GM18519 (cell line): Measurements from ENCODE around the gene ACOX3.
"Not testable (repeated sequence)": the region's sequence is repeated elsewhere in the genome, so short reads cannot be mapped to it uniquely, and the experiment has no call there.

Experiments
- ATAC-seq: cut with Tn5 transposase; IDR thresholded peaks from one replicate; pipeline ENCODE4 v1.9.1; 2021; ENCODE audit warnings: mild to moderate bottlenecking, moderate library complexity; ENCODE audit not compliant: unreplicated experiment, low FRiP score

Gene ACOX3

DNA sequence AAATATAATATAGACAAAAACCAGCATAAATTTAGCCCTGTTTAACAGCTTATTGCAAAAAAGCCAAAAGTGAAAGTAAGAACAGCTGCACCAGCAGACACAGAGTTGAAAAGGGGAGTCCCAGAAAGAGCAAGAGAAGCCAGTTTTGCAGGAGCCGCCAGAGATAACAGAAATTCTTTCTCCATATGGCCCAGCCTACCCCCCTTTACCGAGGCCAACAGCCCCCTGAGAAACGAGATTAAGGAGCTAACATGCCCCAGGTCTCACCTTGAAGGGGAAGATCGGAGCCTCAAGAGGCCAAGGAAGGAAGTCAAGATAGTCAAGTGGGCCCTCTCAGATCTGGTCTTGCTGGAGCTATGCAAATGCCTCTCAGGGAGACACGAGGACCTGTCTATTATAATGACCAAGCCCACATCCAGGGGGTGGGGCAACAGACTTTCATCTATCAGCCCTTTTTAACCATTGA is 4.8 kb downstream of the ACOX3 start:
- no peak for ATAC-seq

DNA sequence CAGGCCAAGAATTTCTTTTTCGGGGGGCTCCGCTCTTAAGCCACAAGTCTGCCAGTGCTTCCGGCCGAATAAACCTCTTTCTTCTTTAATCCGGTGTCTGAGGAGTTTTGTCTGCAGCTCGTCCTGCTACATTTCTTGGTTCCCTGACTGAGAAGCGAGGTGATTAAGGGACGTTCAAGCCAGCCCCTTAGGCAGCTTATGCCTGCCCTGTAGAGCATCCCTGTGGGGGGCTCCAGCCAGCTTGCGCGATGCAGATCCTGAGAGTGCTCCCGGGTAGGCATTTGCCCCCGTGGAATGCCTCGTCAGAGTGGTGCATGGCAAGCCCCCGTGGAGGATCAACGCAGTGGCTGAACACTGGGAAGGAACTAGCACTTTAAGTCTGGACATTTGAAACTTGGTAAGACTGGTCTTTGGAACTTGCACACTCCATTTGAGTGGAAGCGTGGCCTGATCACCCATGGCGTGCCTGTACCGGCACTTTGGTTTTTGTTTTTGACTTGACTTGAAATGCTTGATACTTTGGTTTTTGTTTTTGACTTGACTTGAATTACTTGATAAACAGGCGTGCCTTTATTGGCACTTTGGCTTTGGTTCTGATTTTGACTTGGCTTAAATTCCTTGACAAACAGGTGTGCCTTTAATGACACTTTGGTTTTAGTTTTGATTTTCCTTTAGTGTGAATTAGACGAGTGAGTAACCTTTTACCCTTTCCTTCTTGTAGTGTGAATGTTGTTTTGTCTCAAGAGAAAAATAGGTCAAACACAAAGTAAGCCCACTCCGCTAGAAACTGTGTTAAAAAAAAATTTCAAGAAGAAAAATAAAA is 6.1 kb downstream of the ACOX3 start:
- ATAC-seq, result no peak

DNA sequence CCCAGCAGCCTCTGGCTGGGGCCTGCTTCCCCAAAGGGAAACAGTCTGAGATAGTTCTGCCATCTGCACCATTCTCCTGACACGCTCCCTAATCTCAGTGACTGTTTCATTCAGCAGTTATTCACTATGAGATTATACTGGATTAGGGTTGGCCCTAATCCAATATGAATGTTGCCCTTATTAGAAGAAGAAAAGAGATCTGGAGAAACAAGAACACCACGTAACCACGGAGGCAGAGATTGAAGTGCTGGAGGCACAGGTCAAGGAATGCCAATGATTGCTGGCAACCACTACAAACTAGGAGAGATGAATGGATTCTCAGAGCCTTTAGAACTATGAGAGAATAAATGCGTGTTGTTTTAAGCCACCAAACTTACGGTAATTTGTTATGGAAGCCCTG is 7.4 kb downstream of the ACOX3 start:
- no peak for ATAC-seq

DNA sequence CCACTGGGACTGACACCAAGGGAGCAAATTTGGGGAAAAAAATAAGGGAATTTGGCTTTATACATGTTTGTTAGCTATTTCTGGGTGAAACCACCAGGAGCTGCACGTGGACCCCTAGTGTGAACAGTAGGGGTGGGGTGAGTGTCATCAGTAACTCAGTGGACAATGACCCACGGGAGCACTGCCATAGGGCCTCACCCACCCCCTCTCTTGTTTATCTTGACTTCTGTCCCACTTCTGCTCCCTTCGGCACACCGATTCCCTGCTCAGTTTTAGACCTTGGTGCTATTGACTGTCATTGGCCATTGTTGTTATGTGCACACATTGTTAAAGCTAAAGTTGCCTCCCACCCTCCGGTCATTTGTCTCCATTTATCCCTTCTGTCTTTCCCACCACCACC is 9.0 kb downstream of the ACOX3 start:
- ATAC-seq, result no peak

DNA sequence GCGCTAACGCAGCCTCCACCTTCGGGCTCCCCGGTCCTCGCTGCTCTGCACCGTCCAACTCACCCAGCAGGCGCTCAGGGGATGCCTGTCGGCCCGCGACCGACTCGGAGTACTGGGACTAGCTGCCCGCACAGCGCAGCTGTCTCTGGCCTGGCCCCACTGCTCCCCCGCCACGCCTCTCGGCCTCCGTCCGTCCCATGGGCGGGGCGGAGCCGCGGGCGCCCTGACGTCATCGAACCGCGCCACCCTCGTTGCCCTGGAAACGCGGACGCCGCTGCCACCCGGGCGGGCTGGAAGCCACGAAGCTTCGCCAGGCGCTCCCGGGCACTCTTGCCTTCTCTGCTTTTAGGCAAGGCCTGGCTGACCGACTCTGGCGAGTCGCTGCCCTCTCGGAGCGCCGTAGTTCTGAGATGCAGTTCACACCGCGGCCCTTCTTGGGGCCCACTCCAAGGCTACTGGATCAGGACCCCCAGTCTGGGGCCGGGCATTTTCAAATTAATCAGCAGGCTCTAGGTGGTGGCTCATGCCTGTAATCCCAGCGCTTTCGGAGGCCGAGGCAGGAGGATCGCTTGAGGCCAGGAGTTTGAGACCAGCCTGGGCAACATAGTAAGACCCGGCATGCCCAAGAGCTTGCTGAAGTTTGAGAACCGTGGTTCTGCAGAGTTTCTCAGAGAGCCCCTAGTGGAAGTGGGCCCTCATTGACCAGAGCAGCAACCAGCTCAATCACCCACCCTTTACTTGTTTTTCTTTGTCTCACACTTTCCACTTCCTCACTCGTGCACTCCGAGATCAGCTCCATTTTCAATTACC is 12.0 kb downstream of the ACOX3 start:
- ATAC-seq, result peak; percentile 90

DNA sequence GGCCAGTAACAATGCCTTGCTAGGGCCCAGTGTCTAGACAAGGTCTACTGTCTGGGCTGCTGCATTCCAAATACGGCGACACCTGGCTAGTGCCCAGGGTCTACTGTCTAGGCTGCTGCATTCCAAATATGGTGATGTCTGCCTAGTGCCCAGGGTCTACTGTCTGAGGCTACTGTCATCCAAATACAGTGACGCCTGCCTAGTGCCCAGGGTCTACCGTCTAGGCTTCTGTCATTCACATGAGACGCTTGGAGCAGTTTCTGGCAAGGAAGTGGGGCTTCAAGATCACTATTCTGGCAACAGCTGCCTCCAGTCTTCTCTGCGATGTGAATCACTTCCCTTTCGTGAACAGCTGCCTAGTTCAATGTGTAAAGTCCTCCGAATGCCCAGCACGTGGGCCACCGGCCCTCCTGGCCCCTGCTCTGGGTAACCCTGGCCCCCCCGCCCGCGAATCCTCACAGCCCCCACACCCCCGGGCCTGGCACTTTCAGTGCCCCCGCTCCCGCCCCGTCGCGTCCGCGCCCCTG is 12.7 kb downstream of the ACOX3 start:
- ATAC-seq, result peak; percentile 32

DNA sequence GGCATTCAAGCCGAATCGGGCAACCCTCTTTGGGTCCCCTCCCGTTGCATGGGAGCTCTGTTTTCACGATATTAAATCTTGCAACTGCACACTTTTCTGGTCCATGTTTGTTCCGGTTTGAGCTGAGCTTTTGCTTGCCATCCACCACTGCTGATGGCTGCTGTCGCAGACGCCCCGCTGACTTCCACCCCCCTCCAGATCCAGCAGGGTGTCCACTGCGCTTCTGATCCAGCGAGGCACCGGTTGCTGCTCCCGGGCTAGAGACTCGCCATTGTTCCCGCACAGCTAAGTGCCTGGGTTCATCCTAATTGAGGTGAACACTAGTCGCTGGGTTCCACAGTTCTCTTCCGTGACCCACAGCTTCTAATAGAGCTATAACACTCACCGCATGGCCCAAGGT is 13.3 kb downstream of the ACOX3 start:
- ATAC-seq, result no peak

DNA sequence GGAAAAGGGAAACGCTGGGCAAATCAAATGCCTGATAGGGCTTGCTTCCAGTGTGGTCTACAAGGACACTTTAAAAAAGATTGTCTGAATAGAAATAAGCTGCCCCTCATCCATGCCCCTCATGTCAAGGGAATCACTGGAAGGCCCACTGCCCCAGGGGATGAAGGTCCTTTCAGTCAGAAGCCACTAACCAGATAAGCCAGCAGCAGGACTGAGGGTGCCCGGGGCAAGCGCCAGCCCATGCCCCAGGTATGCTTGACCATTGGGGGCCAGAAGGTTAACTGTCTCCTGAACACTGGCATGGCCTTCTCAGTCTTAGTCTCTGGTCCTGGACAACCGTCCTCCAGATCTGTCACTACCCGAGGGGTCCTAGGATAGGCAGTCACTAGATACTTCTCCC is 17.7 kb downstream of the ACOX3 start:
- ATAC-seq, result no peak

DNA sequence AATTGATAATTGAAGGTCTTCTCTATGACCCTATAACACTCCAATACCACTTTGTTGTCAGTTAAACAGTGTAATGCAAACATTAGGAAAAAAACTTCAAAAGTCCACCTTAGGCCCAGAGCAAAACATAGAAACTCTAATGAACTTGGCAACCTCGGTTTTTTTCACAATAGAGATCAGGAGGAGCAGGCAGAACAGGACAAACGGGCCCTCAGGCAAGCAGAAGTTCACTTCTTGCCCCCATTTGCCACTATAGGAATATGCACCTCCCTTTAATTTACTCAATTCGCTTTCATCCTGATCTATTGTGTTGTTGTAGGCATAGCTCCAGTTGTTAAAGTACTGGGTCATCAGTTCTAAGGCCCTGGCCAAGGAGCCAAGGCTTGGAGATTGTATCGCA is 18.2 kb downstream of the ACOX3 start:
- no peak for ATAC-seq

DNA sequence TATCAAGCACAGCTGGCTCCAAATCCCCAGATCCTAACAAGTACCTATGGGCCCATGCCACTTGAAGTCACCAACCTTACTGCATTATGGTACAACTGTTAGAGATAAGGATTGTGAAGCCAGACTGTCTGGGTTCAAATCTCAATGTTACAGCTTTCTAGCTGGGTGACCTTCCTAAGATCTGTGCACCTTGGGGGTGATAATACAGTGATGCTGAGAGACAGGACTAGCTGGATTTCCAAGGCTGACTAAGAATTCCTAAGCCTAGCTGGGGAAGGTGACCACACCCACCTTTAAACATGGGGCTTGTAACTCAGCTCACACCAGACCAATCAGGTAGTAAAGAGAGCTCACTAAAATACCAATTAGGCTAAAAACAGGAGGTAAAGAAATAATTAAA is 20.4 kb downstream of the ACOX3 start:
- not testable (repeated sequence) for ATAC-seq

DNA sequence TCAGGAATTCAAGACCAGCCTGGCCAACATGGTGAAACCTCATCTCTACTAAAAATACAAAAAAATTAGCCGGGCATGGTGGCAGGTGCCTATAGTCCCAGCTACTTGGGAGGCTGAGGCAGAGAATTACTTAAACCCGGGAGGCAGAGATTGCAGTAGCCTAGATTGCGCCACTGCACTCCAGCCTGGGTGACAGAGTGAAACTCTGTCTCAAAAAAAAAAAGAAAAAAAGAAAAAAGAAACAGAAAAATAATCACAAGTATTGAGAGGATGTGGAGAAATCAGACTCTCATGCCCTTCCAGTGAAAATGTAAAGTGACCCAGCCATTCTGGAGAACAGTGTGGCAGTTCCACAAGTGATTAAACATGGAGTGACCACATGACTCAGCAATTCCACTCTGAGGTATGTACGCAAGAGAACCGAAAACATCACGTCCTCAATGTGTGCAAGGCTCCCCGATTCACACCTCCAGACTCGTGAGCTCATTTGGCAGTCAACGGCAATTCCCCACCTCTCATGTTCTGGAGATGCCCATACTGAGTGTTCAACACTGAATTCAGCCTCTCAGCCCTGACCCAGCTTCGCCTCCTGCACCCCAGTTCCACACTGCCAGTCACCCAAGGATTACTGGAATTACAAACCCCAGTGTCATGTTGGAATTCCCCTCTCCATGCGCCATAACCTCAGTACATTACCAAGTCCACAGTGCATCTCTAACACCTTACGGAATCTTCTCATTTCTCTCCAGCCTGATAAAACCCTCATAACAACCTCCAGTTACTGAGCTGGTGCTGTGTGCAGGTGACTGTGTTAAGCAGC is 21.1 kb downstream of the ACOX3 start:
- no peak for ATAC-seq

DNA sequence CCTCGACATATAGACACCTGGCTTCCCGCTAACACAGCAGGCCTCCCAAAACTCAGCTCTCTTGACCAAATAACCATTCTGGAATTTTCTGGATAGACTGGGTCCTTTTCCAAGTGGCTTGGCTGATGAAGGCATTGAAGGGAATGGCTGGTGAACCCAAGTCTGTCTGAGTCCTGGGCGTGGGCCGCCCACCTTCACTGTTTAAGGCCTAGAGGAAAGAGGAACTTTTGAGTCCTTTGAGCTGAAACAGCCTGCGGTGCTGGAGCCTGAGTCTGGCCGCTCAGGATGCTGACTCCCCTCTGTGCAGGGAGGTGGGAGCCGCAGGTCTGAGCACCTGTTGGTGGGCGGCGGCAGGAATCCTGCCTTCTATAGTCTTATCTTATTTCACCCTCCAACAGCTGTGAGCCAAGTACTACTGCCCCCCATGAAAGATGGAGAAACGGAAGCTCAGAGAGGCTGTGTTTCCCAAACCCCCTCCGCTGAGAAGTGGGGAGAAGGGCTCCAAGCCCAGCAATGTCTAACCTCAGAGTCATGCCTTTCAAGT is 23.4 kb downstream of the ACOX3 start:
- ATAC-seq, result no peak

DNA sequence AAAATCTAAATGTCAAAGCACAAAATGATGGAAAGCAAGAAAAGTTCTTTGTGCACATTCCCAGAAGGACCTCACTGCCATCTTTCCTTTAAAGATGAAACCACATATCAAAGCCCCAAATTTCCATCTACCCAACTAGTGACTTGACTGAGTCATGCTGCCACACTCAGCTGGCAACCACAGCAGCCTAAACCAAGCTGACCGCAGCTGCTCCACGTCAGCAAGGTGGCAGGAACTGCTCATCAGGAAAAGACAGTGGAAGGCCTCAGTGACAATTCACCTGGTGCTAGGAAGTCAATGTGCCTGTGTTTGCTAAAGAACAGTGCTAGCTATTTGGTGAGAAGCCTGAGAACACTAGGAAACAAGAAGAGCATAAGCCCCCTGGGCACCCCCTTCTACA is 26.1 kb downstream of the ACOX3 start:
- no peak for ATAC-seq

DNA sequence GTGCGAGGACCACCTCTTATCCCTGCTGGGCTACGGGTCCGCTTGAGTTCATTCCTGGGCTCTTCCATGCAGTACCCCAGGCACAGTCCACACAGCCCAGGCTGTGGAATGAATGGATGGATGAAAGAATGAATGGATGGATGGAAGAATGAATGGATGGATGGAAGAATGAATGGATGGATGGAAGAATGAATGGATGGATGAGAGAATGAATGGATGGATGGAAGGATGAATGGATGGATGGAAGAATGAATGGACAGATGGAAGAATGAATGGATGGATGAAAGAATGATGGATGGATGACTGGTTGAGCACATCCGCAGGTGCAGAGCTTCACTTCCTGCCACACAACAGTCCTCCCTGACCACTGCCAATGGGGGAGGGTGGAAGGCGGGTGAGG is 28.2 kb downstream of the ACOX3 start:
- no peak for ATAC-seq

DNA sequence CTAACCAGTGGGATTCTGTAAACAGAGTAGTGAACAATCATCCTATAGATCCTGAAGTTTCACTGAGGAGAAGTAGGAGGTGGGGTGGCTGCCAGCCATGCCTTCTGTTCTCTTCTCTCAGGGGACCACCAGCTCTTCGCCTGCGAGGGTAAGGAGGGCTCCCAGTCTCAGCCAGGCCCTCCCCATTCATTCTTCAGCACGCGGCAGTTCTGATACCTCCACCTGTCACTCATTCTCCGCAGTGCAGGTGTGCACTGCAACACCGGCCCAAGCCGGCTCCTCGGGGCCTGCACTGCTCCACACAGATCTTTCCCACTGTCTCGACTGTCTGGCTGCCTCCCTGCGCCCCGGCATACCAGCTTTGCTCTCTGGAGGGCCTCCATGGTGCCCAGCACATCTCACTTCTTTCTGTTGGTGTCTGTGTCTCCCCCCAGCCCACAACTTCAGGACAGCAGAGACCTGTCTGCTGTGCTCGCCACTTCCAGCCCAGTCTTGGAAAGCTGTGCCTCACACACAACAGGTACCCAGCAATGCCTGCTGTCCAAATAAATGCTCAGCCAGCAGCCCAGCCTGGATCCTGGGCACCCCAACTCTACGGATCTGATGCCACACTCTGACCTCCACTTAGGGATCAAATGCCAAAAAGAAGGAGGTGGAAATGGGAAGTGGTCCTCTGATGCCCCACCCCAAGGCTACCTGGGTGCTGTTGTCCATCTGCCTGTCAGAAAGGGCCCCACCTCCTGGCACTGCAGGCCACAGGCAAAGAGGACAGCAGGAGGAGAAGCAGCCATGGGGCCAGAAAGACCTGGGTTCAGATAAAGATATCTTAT is 29.0 kb downstream of the ACOX3 start:
- ATAC-seq, result no peak

DNA sequence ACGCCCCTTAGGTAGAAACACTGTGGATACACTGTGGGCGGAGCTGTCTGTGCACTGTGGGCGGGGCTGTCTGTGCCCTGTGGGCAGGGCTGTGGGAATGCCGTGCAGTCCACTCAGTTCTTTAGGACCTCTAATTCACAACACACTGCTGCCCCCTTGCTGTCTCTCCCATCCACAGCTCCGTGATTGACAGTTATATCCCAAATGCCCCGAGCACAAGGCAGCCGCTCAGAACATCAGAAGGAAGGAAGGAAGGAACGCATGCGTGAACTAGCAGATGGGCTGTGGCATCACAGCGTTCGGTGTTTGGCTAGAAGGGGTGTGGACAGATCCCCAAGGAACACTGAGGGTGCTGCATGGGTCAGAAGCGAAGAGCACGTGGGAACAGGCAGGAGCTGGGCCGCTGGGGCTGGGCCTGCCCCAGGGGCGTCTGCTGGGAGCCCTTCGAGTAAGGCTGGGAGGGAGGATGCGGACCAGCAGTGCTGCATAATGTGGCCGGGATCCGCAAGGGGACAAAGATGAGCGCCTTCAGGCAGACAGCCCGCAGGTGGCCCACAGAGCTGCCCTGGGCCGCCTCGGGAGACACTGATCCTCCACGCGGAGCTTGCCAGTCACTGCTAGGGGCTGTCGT is 29.8 kb downstream of the ACOX3 start:
- no peak for ATAC-seq

DNA sequence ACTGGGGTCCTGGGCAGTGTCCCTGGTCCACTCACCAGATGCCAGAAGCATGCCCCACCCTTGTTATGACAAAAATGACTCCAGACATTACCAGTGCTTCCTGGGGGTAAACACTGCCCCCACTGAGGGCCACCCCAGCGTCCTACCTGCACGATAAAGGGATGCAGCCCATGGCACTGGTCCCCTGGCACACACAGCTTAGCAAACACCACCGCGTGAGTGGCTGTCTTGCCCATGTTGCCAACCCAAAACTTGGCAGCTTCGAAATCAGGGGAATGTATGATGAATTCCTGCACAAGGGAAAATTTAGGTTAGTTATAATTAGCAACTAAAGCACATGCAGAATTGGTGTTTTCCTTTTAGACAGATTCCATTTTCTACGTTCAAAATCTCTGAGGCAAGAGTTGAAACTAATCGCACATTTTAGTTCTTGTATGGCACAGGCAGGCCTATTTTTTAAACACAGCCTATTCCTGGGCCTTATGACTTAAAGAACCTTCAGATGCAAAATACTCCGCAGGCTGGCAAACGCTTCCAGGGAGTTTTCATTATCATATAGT is 30.4 kb downstream of the ACOX3 start:
- ATAC-seq, result no peak

DNA sequence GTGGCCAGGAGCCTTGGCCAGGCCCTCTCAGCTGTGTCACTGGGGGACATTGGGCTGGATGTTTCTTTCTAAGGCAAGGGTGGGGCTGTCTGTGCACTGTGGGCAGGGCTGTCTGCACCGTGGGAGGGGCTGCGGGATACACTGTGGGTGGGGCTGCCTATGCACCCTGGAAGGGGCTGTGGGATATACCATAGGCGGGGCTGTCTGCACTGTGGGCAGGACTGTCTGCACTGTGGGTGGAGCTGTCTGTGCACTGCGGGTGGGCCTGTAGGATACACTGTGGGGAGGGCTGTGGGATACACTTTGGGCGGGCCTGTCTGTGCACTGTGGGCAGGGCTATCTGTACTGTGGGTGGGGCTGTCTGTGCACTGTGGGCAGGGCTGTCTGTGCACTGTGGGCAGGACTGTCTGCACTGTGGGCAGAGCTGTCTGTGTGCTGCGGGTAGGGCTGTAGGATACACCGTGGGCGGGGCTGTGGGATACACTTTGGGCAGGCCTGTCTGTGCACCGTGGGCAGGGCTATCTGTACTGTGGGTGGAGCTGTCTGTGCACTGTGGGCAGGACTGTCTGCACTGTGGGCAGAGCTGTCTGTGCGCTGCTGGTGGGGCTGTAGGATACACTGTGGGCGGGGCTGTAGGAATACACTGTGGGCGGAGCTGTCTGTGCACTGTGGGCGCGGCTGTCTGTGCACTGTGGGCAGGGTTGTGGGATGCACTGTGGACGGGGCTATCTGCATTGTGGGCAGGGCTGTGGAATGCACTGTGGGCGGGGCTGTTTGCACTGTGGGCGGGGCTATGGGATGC is 31.1 kb downstream of the ACOX3 start:
- no peak for ATAC-seq
